Measurements from ENCODE around the gene BPIFA3. TPM values are rescaled to one million over a fixed set of nuclear protein-coding genes. Genes with fewer than 3 reads are reported as not detected.

BPIFA3 gene
- total RNA-seq, 2 donors from 2014 or later: 7.7 TPM; not detected in 1

- whole genome bisulfite sequencing: 31% methylated on average over 1 of the region's 1 CpG
- intact Hi-C loops (cut with DNase I): no loop called here
- Histone ChIP-seq H3K36me3 (no peaks in the 10 kb centered on the region), H3K4me1 (replicated peaks) (no peaks in the 10 kb centered on the region), H3K27me3 (replicated peaks; ENCODE audit: insufficient read depth) (no peaks in the 10 kb centered on the region), H3K27ac (no peak overlapping the region), H3K9me3 (no peaks in the 10 kb centered on the region), H3K4me3 (no peak overlapping the region)
- no peak for DNase-seq (ENCODE audit: low spot score)
- TF ChIP-seq POLR2A (IDR thresholded peaks at IDR 0.05) (no peak), CTCF (IDR thresholded peaks at IDR 0.05) (no peak), POLR2AphosphoS5 (IDR thresholded peaks at IDR 0.05) (no peak)
These were observed 25.2 kb upstream of the BPIFA3 start for GRCh38 chr20:33191955-33192354.

DNA sequence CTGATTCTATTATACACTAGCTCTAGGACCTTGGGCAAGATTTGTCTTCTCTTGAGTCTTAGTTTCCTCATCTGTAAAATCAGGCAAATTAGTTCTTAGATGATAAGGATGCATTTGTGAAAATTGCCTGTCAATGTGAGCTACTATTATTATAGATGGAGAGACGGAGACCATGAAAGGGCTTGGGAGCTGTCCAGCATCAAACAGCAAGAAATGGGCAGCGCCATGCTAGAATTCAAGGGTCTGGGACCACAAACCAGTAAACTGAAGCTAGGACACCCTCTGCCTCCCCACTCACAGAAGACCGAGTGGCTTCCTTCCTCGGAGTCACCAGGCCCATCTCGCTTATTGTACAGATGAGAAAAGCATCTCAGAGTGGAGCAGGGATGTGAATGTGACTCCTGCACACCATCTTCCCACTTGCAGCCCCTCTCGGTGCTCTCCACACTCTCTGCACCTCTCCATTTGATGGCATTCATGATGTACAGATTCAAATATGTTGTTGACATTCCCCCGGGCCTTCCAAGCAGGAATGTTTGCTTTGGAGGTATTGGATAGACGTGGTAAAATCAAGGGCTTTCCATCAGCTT is 24.1 kb upstream of the BPIFA3 start:
- intact Hi-C loops (cut with DNase I): no loop called here
- 61% methylated on average over 8 of the region's 8 CpGs for WGBS
- no peak for DNase-seq (ENCODE audit: low spot score)

DNA sequence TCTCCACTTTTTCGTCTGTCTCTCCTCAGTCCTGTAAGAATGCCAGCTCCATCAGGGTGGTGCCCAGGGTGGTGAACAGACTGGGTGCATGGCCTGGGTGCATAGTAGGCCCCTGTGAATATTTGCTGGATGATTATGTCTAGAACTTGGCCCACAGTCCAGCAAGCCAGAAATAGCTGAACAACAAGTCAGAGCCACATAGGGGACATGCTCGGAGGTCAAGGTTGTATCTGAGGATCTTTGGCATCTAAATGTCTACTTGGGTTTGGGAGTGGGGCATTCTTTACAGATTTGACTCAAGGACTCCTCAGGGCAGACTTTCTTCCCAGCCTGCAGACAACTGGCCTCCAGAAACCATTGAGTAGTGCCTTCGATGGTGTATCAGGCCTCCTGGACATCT is 18.1 kb upstream of the BPIFA3 start:
- Histone ChIP-seq H3K27me3 (replicated peaks; ENCODE audit: insufficient read depth) (no peaks in the 10 kb centered on the region), H3K4me3 (no peak overlapping the region), H3K36me3 (no peaks in the 10 kb centered on the region), H3K9me3 (no peaks in the 10 kb centered on the region), H3K4me1 (replicated peaks) (no peaks in the 10 kb centered on the region), H3K27ac (no peak overlapping the region)
- intact Hi-C loops (cut with DNase I): no loop called here
- DNase-seq (ENCODE audit: low spot score): no peak
- no peak for TF ChIP-seq POLR2AphosphoS5 (IDR thresholded peaks at IDR 0.05)
- TF ChIP-seq POLR2A (IDR thresholded peaks at IDR 0.05): no peak
- TF ChIP-seq CTCF (IDR thresholded peaks at IDR 0.05): no peak
- 88% methylated on average over 3 of the region's 3 CpGs for WGBS

More for the DNA sequence above, 24.1 kb upstream of the BPIFA3 start:
- Histone ChIP-seq H3K4me1 (replicated peaks) (no peaks in the 10 kb centered on the region), H3K9me3 (no peaks in the 10 kb centered on the region), H3K27me3 (replicated peaks; ENCODE audit: insufficient read depth) (no peaks in the 10 kb centered on the region), H3K4me3 (no peak overlapping the region), H3K27ac (no peak overlapping the region), H3K36me3 (no peaks in the 10 kb centered on the region)
- no peak for TF ChIP-seq POLR2AphosphoS5 (IDR thresholded peaks at IDR 0.05)
- no peak for TF ChIP-seq CTCF (IDR thresholded peaks at IDR 0.05)
- no peak for TF ChIP-seq POLR2A (IDR thresholded peaks at IDR 0.05)

DNA sequence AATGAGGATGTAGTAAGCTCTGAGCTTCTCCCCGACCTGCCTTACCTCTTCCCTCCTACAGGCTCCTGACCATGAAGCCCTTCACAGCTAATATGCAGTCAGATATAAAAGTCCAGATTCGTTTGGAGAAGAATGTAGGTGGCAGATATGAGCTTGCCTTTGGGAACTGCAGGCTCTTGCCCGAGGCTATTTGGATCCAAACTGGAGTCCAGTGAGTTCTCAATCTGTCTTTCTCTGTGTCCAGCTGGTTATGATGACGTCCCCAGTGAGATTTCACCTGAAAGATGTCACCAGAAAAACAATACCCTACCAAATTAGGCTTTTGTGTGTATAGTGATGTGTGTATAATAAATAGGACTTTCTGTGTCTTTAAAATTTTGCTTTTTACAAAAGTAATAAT is 14.7 kb upstream of the BPIFA3 start:
- H3K27ac ChIP-seq: no peak overlapping the region
- WGBS: 51% methylated on average over 4 of the region's 4 CpGs
- H3K4me3 ChIP-seq: no peak overlapping the region
- no peaks in the 10 kb centered on the region for H3K27me3 ChIP-seq (replicated peaks; ENCODE audit: insufficient read depth)
- intact Hi-C loops (cut with DNase I): no loop called here
- no peaks in the 10 kb centered on the region for H3K9me3 ChIP-seq
- no peak for TF ChIP-seq POLR2AphosphoS5 (IDR thresholded peaks at IDR 0.05)
- no peak for TF ChIP-seq CTCF (IDR thresholded peaks at IDR 0.05)
- TF ChIP-seq POLR2A (IDR thresholded peaks at IDR 0.05): no peak
- H3K4me1 ChIP-seq (replicated peaks): no peaks in the 10 kb centered on the region
- H3K36me3 ChIP-seq: no peaks in the 10 kb centered on the region
- DNase-seq (ENCODE audit: low spot score): no peak

GRCh38 chr20:33203444-33203843 is 13.7 kb upstream of the BPIFA3 start:
- no peak overlapping the region for H3K27ac ChIP-seq
- intact Hi-C loops (cut with DNase I): no loop called here
- H3K4me3 ChIP-seq: no peak overlapping the region
- DNase-seq (ENCODE audit: low spot score): no peak
- 91% methylated on average over 3 of the region's 3 CpGs for WGBS
- no peaks in the 10 kb centered on the region for H3K4me1 ChIP-seq (replicated peaks)
- no peaks in the 10 kb centered on the region for H3K27me3 ChIP-seq (replicated peaks; ENCODE audit: insufficient read depth)
- no peaks in the 10 kb centered on the region for H3K36me3 ChIP-seq
- TF ChIP-seq POLR2AphosphoS5 (IDR thresholded peaks at IDR 0.05) (no peak), CTCF (IDR thresholded peaks at IDR 0.05) (no peak), POLR2A (IDR thresholded peaks at IDR 0.05) (no peak)
- H3K9me3 ChIP-seq: no peaks in the 10 kb centered on the region

Data from prostate gland (tissue), 2 donors.